HG02571 (cell line): ENCODE measurements around the gene SSU72.
"Not testable (repeated sequence)": the region's sequence is repeated elsewhere in the genome, so short reads cannot be mapped to it uniquely, and the experiment has no call there.

Experiments
- ATAC-seq: cut with Tn5 transposase; IDR thresholded peaks from one replicate; pipeline ENCODE4 v1.9.1; 2021; ENCODE audit warnings: mild to moderate bottlenecking, moderate library complexity; ENCODE audit not compliant: unreplicated experiment

The SSU72 gene

DNA sequence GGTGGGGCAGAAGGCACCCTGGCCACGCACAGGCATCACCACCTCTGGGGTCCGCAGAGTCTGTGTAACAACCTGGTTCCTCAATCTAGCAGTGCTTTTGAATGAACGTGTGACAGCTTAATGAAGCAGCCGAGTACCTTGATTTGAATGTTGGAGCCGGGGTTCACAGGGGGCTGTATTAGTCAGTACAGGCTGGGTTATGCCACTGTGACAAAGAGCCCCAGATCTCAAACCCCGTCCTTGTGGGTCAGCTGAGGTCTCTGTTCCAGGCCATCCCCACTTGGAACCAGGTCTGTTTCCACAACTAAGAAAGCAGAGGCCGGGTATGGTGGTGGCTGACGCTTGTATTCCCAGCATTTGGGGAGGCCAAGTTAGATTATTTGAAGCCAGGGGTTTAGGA is 44.7 kb downstream of the SSU72 start:
- no peak for ATAC-seq

DNA sequence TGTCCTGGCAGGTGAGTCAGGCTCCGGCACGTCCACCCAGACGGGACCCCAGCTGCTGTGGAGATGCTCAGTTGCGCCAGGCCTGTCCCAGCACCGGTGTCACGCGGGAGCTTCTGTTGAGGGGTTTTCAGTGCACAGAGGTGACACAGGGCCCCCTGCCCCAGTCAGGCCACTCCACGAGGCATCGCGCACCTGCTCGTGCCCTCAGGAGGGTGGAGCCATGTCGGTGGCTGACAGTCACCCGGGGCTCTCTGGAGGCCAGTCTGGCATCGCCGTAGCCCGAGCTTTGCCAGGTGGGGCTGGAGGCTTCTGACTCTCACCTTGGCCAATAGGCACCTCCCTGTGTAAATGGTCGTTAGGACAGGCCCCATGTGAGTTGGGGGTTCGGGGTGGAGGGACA is 45.3 kb downstream of the SSU72 start:
- ATAC-seq: no peak

DNA sequence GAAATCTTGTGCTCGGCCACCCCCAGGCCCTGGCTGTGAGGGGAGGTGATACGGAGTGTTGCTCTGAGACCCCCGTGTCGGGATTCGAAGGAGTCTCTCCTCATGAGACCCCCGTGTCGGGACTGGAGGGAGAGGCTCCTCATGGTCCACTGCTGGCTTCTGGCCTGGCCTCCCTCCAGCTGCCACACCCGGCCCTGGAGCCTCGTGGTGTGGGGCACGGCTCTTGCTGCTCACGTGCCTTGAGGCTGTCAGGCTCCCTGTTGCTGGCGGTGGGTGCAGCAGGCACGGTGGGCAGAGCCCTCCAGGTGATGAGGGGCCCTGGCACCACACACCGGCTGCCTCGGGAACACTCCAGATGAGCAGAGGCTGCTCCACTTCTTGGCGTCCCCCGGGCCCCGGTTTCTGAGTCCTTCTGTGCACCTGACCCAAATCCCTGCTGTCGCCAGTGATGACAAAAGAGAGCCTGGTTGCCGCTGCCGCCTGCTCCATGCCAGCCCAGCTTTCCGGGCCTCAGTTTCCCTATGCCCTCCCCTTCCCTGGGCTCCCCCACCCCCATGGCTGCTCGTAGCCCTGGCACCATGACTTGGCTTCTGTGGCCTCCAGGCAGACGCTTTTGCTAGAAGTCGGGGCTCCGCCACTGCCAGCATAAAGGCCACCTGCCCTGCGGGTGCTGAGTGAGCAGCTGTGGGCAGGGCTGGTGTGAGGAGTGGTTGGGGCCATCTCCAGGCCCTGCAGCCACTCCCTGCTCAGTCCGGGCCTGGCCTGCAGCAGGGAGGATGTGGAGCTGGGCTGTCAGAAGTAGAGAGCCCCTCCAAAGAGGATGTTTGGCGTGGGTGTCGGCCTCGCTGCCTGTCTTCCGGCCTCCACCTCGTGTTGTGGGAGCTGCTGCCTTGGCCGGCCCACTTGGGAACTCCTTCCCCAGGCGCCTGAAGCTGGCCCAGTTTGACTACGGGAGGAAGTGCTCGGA is 46.1 kb downstream of the SSU72 start:
- no peak for ATAC-seq

DNA sequence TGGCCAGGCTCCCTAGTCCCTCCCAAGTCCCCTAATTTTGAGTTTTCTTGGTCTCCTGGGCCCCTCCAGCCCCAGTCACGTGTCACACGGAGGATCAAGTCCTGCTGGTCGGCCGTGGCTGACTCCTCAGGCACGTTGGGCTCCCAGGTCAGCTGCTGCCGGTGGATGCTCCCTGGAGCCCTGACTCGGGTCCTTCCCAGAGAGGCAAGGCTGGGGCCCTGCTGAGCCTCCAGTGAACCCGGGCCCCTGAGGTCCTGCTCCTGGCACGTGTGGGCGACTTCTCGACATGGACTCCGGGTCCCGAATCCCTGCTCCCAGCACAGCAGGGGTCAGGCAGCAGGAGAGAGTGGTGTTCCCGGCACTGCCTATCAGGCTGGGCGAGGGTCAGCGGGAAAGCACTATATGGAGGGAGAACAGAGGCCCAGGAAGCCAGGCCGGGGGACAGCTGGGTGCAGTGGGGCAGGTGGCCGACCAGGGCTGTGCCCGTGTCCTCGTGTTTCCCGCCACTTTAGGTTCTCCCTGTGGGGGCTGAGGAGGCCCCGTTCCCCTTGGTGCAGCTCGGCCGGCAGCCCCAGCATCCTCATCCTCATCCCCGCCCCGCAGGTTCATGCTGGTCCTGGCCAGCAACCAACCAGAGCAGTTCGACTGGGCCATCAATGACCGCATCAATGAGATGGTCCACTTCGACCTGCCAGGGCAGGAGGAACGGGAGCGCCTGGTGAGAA is 47.4 kb downstream of the SSU72 start:
- ATAC-seq: no peak

DNA sequence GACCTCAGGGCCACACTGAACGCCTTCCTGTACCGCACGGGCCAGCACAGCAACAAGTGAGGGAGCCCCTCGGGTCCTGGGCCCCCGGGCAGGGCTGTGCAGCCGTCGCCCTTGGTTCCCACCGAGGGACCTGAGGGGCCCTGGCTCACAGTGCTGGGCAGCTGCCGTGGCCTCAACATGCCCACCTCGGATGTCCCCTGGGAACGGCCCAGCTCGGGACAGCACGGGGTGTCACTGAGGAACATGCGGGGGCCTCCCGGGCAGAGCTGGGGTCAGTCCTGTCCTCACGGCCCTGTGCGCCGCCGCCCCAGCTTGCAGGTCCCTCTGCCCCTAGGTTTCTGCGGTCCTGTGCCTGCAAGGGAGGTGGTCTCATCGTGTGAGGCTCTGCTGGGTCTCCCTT is 48.2 kb downstream of the SSU72 start:
- not testable (repeated sequence) for ATAC-seq

DNA sequence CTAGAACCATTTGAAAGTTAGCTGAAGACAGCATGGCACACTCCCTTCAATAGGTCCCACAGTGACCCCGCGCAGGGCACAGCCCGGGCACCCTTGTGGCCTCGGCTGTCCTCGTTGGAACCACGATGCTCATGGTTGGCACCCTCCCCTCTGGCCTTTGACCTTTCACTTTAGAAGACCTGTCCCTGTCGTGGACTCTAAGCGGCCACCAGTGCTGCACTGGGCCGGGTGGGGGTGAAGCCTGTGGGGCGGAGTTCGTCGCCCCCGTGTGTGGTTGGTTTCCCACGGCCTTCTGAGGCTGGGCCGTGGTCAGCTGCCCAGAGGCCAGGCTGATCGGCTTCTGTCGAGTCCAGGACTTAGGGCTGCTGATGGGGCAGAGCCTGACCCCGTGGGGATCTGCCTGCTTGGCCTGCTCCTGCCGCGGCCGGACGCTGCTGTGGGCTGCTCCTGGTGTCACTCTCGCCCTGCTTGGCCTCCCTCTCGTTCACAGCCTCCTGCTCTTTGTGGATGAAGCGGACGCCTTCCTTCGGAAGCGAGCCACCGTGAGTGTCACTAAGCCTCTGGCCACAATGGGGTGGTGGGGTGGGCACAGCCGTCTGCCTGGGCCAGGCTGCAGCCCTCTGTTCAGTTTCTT is 49.8 kb downstream of the SSU72 start:
- not testable (repeated sequence) for ATAC-seq

DNA sequence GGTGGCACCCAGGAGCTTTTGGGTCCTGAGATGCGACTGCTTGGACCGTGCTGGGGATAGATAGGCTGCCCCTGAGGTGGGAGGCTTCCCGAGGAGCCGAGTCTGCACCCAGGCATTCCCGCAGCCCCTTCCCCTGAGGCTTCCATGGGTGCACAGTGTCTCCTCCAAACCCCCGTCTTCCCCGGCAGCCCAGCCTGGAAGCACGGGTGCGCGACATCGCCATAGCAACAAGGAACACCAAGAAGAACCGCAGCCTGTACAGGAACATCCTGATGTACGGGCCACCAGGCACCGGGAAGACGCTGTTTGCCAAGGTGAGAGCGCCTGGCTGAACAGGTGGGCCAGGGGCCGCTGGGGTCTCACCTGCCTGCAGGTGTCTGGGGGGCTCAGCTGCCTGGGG is 51.0 kb downstream of the SSU72 start:
- not testable (repeated sequence) for ATAC-seq

DNA sequence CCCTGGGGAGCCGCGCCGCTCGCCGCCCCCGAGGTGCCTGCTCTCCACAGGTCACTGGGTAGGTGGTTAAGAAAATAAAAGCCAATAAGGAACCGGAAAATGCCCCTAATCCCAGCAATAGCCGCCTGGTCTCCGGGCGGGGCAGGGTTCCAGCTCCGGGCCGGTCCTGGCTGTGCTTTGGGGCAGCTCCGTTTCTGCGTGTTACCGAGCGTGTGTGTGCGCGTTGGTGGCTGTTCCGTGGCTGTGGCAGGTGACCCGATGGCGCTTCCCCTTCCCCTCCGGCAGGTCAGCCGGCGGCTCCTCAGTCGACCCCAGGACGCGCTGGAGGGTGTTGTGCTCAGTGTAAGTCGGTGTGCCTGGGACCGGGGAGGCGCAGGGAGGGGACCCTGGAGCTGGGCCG is 51.4 kb downstream of the SSU72 start:
- ATAC-seq: not testable (repeated sequence)

DNA sequence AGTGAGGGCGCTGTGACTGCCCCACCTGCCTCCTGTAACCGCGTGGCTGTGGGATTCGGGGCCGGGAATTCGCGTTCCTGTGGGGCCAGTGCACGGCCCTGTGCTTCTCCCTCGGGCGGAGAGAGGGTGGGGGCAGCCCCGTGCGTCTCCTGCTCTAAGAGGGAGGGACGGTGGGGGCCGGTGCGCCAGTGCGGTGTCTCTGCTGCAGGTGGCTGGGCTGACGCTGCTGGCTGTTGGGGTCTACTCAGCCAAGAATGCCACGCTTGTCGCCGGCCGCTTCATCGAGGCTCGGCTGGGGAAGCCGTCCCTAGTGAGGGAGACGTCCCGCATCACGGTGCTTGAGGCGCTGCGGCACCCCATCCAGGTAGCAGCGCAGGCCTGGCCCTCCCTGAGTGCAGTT is 52.1 kb downstream of the SSU72 start:
- ATAC-seq: not testable (repeated sequence)

DNA sequence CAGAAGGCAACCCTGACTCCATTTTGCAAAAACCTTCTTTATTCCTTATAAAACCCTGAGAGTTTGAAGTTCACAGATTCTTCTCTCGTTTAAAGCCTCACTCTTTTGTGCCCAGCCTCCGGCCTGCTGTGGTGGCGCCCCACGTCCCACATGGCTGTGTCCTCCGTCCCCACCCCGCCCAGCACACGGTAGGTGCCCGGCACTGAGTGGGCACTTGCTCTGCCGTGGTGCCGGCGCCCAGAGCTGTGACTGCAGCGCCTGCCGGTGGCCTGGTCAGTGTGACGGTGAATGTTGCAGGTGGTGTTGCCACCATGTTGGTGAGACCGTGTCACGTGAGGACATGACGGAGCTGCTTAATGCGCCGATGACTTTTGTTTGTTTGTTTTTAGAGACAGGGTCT is 53.3 kb downstream of the SSU72 start:
- ATAC-seq: no peak

DNA sequence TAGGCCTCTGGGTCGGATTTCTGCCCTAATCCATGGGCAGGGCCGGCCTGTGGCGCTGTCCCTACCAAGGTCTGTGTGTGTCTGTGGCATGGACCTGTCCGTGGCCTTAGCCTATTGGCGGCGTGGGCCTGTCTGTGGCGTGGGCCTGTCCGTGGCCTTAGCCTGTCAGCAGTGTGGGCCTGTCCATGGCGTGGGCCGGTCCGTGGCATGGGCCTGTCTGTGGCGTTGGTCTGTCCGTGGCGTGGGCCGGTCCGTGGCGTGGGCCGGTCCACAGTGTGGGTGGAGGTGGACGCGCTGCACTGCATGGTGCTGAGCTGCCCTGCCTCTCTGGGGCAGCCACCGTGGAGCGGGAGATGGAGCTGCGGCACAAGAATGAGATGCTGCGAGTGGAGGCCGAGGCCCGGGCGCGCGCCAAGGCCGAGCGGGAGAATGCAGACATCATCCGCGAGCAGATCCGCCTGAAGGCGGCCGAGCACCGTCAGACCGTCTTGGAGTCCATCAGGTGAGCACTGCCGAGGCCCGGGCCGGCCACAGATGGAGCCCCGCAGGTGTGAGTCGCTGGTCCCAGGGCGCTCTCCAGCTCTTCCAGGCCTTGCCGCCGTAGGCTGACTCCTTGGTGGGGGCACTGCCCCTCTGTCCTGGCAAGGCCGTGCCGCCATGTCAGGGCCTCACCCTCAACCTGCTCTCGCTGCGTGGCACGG is 54.7 kb downstream of the SSU72 start:
- not testable (repeated sequence) for ATAC-seq

DNA sequence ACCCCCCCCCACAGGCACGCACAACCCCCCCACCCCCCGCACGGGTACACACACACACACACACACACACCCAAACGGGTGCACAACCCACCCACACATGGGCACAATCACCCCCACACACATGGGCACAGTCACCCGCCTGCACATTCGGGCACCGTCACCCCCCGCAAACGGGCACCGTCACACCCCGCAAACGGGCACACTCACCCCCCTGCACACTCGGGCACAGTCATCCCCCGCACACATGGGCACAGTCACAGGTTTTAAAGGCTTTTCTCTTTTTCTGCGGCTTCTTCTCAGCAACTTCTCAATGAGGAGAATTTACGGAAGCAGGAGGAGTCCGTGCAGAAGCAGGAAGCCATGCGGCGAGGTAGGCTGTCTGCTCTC is 56.0 kb downstream of the SSU72 start:
- ATAC-seq: not testable (repeated sequence)

DNA sequence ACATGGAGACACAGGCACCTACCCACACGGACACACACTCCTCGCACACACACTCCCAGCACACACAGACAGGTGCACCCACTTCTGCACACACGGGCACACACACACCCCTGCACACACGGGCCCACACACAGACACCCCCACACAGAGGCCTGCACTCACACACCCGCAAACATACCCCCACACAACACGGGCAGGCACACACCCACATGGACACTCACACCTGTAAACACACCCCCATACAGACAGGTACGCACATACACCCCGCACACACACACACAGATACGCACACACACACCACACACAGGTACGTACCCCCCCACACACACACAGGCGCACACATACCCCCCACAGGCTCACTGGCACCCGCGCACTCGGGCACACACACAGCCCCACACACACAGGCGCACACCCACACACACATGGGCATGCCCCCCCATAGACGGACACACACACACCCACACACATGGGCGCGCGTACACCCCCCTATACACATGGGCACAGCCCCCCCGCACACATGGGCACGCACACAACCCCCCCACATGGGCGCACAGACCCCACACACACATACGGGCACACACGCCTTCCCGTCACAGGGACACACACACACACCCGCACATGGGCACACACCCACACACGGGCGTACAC is 56.6 kb downstream of the SSU72 start:
- ATAC-seq: no peak

DNA sequence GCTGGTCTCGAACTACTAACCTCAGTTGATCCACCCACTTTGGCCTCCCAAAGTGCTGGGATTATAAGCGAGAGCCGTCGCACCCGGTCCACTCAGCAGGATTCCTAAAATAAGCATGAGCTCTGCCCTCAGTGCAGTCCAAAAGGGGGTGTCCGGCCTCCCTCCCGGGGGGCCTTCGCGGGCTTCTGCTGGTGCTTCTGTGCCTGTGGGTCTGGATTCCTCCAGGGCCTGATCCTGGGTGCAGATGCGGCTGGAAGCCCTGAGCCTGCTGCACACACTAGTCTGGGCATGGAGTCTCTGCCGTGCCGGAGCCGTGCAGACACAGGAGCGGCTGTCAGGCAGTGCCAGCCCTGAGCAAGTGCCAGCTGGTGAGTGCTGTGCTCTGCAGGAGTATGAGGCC is 57.7 kb downstream of the SSU72 start:
- ATAC-seq: not testable (repeated sequence)

DNA sequence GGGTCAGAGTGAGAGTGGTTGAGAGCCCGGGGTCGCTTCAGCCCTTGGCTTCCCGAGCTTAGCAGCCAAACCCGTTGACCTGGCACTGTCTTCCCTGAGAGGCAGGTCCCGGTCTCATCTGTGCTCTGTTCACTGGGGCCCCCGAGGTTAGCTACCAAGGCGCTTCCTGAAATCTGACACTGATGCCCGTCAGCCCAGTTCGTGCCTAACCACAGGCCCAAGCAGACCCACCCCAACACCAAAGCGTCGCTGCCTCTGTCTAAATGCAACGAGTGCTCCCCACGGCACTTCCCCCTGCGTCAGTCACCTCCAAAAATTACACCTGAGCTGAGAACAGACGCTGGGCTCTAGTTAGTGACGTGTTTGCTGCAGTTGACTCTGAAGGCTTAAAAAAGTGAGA is 60.3 kb downstream of the SSU72 start:
- ATAC-seq: not testable (repeated sequence)

DNA sequence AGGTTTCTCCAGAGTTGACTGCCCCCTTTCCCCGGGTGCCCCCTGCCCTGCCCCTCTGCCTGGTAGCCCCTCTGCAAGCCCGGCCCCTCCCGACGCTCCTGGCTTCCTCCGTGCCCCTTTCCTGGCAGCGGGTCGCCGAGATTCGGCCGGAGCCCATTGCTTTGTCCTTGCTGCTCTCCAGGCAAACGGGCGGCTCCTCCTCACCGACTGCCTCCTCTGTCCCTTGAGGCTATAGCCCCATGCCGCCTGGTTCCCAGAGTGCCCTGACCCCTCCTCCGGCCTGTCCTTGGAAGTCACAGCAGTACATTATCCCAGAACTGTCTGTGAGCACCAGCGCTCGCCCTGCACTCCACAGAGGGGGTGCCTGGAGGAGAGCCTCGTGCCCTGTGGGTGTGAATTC is 61.0 kb downstream of the SSU72 start:
- ATAC-seq: not testable (repeated sequence)

DNA sequence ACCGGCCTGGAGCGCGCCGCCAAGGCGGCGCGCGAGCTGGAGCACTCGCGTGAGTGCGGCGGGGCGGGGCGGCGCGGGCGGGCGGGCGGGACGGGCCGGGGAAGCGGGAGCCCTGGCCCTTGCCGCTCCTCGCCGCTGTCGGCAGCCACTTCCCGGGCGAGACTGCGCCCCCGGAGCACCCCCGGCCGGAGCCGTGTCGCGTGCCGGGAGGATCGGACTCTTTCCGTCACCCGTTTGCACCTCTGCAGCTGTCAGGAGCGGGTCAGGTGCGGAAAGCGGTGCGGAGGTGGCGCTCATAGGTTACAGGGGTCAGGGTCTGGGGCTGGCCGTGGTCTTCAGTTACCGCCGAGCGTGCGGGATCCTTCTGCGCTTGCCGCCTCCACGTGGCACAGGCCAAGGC is 62.2 kb downstream of the SSU72 start:
- not testable (repeated sequence) for ATAC-seq

DNA sequence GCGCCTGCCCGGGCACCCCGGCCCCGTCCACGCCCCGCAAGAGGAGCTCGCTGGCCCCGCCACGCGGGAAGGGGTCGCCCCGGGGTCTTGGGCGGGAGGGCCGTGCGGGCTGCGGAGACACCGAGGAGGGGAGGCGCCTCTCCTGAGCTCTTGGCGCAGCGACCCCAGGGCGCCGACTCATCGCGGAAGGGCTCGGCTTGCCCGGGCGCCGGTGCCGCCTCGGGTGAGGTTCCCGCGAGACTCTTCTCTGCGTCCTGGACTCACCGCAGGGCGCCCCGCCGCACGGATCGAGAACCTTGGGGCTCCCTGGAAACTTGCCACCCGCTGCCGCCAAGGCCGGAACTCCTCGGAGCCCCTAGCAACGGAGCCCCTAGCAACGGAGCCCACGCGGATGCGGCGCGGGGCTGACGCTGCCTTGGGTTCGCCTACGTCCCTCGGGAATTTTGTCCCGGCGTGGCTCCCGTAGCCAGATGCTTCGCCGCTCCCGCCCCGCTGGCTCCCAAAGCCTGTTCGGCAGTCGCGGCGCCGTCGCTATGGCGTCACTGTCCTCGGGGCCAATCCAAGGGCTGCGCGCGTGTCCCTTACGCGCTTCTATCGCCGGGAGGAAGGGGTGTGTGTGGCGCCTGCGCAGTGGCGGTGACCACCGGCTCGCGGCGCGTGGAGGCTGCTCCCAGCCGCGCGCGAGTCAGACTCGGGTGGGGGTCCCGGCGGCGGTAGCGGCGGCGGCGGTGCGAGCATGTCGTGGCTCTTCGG is 63.0 kb downstream of the SSU72 start, which contains the start of gene ATAD3A:
Gene ATAD3A, plus strand, starts transcription at position 630 of the 753 bp plus-strand sequence. Its CDS starts 107 bp downstream, at position 737.
- ATAC-seq: peak; percentile 83

DNA sequence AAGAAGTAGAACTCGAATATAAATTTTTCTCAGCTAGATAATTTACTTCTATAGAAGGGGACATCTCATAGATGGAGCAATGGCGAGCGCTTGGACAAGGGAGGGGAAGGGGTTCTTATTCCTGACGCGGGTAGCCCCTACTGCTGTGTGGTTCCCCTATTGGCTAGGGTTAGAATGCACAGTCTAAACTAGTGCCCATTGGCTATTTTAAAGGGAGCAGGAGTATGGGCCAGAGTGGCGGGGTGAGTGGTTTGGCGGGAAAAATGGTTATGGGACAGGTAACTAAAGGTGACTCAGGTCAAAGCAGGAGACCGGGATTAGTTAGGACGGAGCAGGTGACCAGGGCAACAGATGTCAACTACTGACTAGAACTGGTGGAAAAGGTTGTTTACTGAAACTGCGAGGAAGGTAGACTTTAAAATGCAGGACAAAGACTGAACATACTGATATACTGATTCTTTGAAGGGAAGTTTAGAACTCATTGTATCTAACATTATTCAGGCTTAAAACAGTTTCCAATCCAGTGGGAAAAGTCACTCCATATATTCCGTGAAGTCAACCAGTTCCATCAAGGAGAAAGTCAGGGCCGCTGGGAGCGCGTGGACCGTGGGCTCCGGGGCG is 63.6 kb downstream of the SSU72 start:
- no peak for ATAC-seq
